Prostate gland (tissue), 2 donors: ENCODE data around the gene OTUB2.
A peak's percentile ranks its signal among the peaks of the same experiment; 100 is the strongest.

Experiments used
- POLR2AphosphoS5 ChIP-seq: sonication (generic); formaldehyde crosslinking; IDR thresholded peaks from one replicate; pipeline ENCODE4 v1.6.1; 2017; ENCODE audit warnings: antibody characterized with exemption
- TF ChIP-seq, protein P1 (sequence below), 4 experiments: fragments of 200-600 bp in 2 of 4; fragments of 450-650 bp in 2 of 4; sonication (generic) in 2 of 4; IDR thresholded peaks; 1 replicate in 3 of 4; 2 replicates in 1 of 4; pipeline ENCODE4 v1.5.1; 2016 to 2019; ENCODE audit warnings: antibody characterized with exemption in 4 of 4, mild to moderate bottlenecking in 2 of 4, moderate library complexity in 2 of 4

DNA sequence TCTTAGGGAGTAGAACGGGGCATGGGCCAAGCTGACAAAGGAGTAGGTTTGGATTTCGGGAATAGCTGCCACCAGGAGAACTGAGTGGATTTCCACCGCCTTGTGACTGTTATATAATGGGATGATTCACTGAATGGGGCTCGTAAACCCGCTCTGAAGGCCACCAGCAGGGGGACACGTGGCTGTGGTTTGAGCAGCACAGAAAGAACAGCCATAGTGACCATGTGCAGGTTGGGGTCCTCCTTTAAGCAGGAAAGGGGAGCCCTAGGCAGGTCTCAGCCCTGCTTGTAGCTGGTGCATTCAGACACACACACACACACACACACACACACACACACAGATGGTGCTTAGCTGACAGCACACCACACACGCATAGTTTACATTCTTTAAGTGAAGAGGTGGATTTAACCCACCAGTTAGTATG lies 41.1 kb upstream of the OTUB2 start:
- peak; percentile 61 for TF ChIP-seq POLR2AphosphoS5
- TF ChIP-seq, protein P1, sequence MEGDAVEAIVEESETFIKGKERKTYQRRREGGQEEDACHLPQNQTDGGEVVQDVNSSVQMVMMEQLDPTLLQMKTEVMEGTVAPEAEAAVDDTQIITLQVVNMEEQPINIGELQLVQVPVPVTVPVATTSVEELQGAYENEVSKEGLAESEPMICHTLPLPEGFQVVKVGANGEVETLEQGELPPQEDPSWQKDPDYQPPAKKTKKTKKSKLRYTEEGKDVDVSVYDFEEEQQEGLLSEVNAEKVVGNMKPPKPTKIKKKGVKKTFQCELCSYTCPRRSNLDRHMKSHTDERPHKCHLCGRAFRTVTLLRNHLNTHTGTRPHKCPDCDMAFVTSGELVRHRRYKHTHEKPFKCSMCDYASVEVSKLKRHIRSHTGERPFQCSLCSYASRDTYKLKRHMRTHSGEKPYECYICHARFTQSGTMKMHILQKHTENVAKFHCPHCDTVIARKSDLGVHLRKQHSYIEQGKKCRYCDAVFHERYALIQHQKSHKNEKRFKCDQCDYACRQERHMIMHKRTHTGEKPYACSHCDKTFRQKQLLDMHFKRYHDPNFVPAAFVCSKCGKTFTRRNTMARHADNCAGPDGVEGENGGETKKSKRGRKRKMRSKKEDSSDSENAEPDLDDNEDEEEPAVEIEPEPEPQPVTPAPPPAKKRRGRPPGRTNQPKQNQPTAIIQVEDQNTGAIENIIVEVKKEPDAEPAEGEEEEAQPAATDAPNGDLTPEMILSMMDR (IDR thresholded peaks at IDR 0.05): peak in 2 of 4 experiments; percentile 48 to 51
